H54 (cell line): ENCODE results near the gene CLIC4.
"Not testable (repeated sequence)": the region's sequence is repeated elsewhere in the genome, so short reads cannot be mapped to it uniquely, and the experiment has no call there.

Experiments
- DNase-seq: peaks from one replicate; pipeline ENCODE4 v3.0.0; 2011; ENCODE audit warnings: low spot score, mixed read lengths; ENCODE audit not compliant: insufficient read length
- FAIRE-seq: peaks from 3 replicates; lab custom pipeline; 2011; peaks lifted over from hg19 to GRCh38; lab: Jason Lieb, UNC
- POLR2A ChIP-seq: IDR thresholded peaks from 2 replicates; pipeline ENCODE4 v1.6.1; 2011; ENCODE audit warnings: low read depth, mild to moderate bottlenecking, low read length

The CLIC4 gene

DNA sequence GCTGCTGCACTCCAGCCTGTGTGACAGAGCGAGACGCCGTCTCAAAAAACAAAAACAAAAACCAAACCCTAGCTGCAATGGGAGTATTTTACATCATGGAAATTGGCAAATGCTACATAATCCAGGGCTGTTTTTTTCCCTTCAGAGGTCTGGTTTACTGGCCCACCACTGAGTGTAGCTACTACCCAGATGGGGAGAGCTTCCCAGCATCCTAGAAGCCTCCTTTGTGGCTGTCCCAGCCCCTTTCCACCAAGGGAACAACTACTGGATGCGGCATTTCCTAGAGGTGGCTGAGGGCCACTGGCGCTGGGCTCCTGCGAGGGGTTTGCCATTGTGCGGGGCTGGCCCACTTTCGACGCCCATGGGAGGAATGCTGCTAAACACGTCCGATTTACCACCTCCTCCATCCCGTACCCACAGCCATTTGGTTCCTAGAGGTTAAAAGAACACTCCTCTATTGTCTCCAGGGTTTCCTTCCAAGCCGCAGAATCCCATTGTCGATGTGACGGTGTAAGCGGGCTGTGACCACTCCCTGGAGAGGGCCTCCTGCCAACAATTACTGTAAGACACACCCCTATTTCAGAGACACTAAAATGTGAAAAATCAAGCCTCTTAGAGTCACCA lies 129.5 kb downstream of the CLIC4 start:
- DNase-seq (no peak), FAIRE-seq (no peak)
- TF ChIP-seq POLR2A: no peak

- DNase-seq: no peak
- no peak for FAIRE-seq
- no peak for TF ChIP-seq POLR2A
These were observed 130.0 kb downstream of the CLIC4 start for GRCh38 chr1:24875257-24875656.

DNA sequence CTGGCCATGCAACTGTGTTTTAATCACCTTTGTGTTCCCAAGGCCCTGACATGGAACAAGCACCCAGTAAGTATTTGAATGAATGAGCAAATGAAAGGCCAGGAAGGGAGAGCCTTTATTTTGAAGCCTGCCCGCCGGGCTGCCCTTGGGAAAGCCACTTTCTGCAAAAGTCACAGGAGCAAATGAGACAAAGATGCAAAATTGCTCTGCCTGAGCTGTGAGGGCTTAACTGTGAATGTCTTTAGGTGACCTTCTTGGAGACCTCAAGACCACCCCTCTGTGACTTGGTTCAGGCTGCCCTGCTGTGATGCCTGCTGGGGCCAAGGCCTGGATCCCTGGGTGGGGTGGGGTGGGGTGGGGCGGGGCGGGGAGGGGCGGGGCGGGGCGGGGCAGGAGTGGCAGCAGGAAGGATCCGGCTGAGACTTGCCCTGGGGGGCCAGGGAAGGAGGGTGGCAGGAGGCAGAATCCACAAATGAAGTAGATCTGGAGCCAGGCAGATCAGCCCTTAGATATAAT lies 130.8 kb downstream of the CLIC4 start:
- no peak for TF ChIP-seq POLR2A
- FAIRE-seq: no peak
- DNase-seq: no peak

DNA sequence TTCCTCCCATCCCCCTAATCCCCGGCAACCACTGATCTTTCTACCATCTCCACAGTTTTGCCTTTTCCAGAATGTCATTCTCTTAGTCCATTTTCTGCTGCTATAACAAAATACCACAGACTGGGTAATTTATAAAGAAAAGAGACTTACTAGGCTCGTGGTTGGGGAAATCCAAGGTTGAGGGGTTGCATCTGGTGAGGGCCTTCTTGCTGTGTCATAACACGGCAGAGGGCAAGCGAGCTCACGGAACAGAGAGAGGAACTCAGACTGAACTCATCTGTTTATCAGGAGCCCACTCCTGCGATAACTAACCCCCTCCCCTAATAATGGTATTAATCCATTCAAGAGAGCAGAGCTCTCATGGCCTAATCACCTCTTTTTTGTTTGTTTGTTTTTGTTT lies 132.8 kb downstream of the CLIC4 start:
- FAIRE-seq: no peak
- no peak for TF ChIP-seq POLR2A
- no peak for DNase-seq

DNA sequence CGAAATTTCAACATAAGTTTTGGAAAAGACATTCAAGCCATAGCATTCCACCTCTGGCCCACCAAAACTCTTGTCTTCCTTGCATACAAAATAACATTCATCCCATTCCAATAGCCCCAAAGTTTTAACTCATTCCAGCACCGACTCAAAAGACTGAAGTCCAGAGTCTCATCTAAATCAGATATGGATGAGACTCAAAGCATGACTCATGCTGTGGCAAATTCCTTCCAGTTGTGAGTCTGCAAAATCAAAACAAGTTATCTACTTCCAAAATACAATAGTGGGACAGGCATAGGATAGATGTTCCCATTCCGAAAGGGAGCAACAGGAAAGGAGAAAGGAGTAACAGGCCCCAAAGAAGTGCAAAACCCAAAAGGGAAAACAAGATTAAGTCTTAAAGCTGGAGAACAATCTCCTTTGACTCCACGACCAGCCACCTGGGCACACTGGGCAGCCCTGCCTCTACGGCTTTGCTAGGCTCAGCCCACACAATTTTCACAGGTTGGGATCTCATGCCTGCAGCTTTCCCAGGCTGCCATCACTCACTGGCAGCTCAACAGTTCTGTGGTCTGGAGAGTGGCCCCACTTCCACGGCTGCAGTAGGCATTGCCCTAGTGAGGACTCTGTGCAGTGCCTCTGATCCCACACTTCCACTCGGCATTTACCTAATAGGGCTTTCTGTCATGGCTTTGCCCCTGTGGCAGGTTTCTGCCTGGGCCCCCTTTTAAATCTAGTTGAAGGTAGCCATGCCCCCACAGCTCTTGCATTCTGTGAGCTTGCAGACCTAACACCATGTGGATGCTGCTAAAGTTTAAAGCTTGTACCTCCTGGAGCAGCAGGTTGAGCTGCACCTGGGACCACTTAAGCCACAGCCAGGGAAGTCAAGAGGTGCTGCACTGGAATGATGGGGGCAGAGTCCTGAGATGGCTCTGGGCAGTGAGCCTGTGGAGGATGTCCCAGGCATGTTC lies 133.8 kb downstream of the CLIC4 start:
- DNase-seq: no peak
- FAIRE-seq: no peak
- TF ChIP-seq POLR2A: no peak

- no peak for TF ChIP-seq POLR2A
- FAIRE-seq: no peak
- no peak for DNase-seq
These were observed 135.8 kb downstream of the CLIC4 start for GRCh38 chr1:24881034-24881433.

DNA sequence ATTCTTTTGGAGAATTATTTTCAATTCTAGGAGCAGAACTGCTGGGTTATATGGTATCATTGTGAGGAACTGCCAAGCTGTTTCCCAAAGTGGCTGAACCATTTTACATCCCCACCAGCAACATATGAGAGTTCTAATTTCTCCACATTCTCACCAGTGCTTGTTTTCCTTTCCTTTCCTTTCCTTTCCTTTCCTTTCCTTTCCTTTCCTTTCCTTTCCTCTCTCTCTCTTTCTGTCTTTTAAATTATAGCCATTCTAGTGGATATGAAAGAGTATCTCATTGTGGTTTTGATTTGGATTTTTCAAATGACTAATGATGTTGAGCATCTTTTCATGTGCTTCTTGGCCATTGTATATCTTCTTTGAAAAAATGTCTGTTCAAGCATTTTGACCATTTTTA lies 139.5 kb downstream of the CLIC4 start:
- FAIRE-seq (no peak), DNase-seq (no peak)
- TF ChIP-seq POLR2A: no peak

GRCh38 chr1:24886241-24886640 lies 141.0 kb downstream of the CLIC4 start:
- DNase-seq (no peak), FAIRE-seq (no peak)
- TF ChIP-seq POLR2A: no peak

DNA sequence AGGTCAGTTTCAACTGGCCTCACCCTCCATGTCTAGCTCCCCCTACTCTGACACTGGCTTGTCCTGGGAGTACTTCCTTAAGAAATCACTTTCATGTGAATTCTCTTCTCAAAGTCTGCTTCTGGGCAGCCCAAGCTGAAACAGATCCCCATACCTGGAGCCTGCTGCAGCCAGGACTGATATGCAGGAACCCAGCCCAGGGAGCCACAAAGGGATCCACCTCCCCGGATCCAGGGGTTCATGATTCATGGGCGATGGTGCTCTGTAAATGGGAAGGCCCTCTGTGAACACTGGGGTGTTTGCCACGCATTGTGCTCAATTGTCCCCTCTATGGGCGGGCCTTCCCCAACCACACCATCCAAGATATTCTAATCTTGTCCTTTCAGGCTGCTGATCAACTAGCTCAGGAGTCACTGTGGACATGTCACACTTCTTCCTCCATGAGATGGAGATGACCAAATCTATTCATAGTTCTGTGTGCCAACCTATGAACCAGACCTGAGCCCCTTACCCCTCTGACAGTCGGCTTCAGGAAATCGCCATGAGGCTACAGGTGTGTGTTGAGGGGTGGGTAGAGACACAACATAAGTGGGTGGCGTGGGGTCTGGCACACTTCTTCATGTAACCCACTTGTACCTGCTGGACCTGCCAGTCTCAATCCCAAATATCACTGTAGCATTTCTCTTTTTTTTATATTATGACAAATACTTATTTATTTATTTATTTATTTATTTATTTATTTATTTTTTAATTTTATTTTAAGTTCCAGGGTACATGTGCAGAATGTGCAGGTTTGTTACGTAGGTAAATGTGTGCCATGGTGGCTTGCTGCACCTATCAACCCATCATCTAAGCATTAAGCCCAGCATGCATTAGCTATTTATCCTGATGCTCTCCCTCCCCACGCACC lies 143.1 kb downstream of the CLIC4 start:
- FAIRE-seq (no peak), DNase-seq (no peak)
- no peak for TF ChIP-seq POLR2A

GRCh38 chr1:24888971-24889676 lies 143.9 kb downstream of the CLIC4 start:
- FAIRE-seq: no peak
- DNase-seq: no peak

GRCh38 chr1:24890887-24891286 lies 145.6 kb downstream of the CLIC4 start:
- no peak for TF ChIP-seq POLR2A
- no peak for DNase-seq
- no peak for FAIRE-seq

More at GRCh38 chr1:24888971-24889676, 143.9 kb downstream of the CLIC4 start:
- no peak for TF ChIP-seq POLR2A

DNA sequence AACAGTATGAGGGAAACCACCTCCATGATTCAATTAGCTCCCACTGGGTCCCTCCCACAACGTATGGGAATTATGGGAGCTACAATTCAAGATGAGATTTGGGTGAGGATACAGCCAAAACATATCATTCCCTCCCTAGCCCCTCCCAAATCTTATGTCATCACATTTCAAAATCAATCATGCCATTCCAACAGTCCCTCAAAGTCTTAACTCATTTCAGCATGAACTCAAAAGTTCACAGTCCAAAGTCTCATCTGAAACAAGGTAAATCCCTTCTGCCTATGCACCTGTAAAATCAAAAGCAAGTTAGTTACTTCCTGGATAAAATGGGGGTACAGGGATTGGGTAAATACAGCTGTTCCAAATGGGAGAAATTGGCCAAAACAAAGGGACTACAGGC lies 146.1 kb downstream of the CLIC4 start:
- not testable (repeated sequence) for FAIRE-seq, DNase-seq

DNA sequence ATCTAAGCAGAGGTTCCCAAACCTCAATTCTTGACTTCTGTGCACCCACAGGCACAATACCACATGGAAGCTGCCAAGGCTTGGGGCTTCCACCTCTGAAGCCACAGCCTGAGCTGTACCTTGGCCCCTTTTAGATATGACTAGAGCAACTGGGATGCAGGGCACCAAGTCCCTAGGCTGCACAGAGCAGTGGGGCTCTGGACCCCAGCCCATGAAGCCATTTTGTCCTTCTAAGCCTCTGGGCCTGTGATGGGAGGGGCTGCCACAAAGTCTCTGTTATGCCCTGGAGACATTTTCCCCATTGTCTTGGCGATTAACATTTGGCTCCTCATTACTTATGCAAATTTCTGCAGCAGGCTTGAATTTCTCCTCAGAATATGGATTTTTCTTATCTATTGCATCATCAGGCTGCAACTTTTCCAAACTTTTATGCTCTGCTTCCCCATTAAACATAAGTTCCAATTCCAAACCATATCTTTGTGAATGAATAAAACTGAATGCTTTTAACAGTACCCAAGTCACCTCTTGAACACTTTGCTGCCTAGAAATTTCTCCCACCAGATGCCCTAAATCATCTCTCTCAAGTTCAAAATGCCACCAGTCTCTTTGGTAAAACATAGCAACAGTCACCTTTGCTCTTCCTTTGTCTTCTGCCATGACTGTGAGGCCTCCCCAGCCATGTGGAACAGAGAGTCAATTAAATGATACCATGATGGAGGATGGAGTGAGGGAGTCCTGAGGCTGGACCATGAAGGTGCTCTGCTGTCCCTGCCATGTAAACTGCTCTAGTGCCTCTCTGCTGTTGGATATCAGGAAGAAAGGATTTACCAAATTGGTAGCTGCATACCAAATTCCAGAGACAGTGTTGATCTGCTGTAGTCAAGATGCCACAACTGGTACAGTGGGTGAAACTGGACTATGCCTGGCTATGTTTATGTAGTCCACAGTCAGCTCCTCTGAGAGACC lies 147.2 kb downstream of the CLIC4 start:
- no peak for FAIRE-seq
- no peak for DNase-seq

More for the DNA sequence above, 147.2 kb downstream of the CLIC4 start:
- no peak for TF ChIP-seq POLR2A
